Endometrial microvascular endothelial cells (primary cell): ENCODE measurements around the gene SDHA. TPM values are rescaled to one million over a fixed set of nuclear protein-coding genes. Genes with fewer than 3 reads are reported as not detected.

Experiments used
- in situ Hi-C: cut with HindIII; loops from 2 replicates; pipeline ENCODE4 v1.10.0; 2017; ENCODE audit warnings: low sequenced_read_pairs, low pct_unique_long_range_greater_than_20kb; ENCODE audit errors: inconsistent ontology term
- total RNA-seq: library from RNA; depleted of rRNA; stranded (reverse); fragments of >200 nt; gene quantifications from one replicate; pipeline ENCODE4 v1.2.3, GENCODE V29; 2015; ENCODE audit errors: inconsistent ontology term

SDHA gene
- total RNA-seq, 1 donor from 2014 or later, result 132 TPM

GRCh38 chr5:306011-306805 is 88.1 kb downstream of the SDHA start:
- in situ Hi-C loops, result no loop called here

Other genes with a start within 250 kb of the SDHA start
- gene PLEKHG4B, start 126.2 kb upstream of the SDHA start, total RNA-seq, result 0.19 TPM
- gene LRRC14B, start 26.8 kb upstream of the SDHA start, total RNA-seq, result not detected
- 5.6 TPM for gene CCDC127, start 167 bp upstream of the SDHA start, total RNA-seq
- 113 TPM for gene PDCD6, start 53.3 kb downstream of the SDHA start, total RNA-seq
- 9.8 TPM for gene AHRR, start 103.4 kb downstream of the SDHA start, total RNA-seq
- gene EXOC3, start 224.9 kb downstream of the SDHA start, total RNA-seq, result 32.1 TPM